NCI-H1930 (cell line): ENCODE measurements around the gene SELL.
"Not testable (repeated sequence)": the region's sequence is repeated elsewhere in the genome, so short reads cannot be mapped to it uniquely, and the experiment has no call there.

ENCODE experiments used
- DNase-seq, 2 experiments: peaks; one replicate each; lab custom pipeline; 2025; lab: John Stamatoyannopoulos, UW

SELL gene

DNA sequence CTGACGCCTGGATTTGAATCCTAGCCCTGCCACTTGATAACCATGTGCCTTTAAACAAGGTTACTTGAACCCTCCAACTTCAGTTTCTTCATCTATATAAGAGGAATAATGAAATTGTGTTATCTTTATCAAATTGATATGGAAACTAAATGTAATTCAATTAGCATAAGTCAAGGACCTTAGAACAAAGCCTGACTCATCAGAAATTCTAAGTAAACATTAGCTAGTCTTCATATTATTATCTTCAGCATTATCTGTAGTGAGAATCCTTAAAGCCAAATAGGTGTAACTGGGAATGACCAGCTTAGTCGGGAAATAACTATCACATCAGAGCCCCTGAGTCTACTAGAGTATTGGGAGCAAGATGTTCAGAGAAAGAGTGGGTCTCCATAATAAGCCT lies 6.6 kb downstream of the SELL start:
- DNase-seq: no peak

DNA sequence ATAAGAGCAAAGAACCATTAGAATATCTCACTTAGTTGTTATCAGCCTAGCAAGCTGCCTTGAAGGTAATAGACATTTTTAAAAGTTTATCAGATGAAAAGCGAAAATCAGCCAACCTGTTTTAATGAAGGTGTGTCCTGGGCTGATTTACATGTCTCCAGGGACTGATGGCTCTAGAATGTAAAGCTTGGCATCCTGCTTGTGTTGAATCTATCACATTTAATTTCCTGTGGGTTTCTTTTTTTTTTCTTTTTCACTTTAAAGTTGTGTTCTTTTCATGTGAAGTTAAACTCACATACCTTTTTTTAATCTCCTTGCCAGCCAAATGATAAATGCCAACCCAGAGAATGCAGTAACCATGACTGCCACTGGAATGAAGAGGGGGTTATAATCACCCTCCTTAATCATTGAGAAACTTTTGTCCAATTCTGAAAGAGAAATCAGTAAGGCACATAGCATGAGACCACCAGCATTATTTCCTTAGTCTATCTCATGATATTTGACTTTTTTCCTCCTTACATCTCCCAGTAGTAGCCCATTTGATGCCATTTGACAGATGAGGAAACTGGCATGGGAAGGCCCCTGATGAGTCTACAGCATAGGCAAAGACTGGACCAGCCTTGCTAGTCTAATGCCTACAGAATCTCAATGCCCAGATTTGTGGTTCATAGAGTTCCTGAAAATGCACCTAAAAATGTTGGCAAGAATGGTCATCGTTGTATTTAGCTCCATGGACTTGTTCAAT lies 10.0 kb downstream of the SELL start:
- DNase-seq: no peak

- DNase-seq: no peak
These were observed 11.7 kb downstream of the SELL start for GRCh38 chr1:169699707-169700106.

DNA sequence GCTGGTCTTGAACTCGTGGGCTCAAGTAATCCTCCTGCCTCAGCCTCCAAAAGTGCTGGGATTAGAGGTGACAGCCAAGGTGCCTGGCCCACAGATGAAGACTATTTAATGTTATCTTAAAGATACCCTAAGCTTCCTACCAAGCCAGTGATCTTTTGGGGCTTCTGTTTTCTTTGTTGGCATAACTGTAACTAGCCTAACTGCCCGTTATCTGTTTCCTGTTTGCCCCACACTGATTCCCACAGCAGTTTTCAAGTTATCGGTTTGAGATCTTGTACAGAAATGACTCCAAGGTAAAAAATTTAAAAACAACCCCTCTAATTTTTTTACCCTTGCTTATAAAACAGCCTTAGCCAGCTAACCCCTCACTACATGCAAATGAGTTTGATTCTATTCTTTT lies 12.4 kb downstream of the SELL start:
- DNase-seq: no peak

GRCh38 chr1:169697755-169698154 lies 13.7 kb downstream of the SELL start:
- no peak for DNase-seq

- DNase-seq: no peak
These were observed 14.9 kb downstream of the SELL start for GRCh38 chr1:169696273-169697100.

DNA sequence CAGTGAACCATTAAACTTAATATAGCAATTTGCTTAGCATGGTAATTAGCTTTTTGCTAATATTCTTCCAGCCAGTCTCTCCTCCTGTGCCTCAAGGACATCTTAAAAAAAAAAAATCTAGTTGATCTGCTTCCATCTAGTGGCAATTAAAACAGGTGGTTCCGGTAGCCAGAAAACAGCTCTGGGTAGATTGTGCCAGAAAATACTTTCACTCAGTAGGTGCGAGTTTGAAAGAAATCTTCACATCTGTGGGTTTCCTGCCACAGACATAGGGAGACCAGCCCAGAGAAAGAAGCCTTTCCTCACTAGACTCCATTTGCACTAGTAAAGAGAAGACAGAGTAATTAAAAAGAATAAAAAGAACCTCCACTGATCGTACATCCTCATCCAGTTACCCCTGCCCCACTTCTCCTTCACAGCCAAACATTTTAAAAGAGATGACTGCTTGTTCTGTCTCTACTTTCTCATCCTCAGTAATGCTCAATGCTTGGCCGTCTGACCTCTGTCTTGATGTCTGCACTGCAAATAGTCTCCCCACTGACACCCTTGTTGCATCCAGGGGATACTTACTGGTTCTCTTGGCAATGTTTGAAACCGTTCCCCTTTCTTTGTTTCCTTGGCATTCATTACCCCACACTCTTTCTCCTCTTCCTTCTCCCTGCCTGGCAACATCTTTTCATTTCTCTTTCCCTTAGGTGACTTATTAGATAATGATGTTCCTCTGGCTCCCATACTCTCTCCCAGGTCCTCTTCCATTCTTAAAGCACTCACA lies 16.9 kb downstream of the SELL start:
- DNase-seq: no peak

- DNase-seq: no peak
These were observed 18.5 kb downstream of the SELL start for GRCh38 chr1:169692756-169693460.

DNA sequence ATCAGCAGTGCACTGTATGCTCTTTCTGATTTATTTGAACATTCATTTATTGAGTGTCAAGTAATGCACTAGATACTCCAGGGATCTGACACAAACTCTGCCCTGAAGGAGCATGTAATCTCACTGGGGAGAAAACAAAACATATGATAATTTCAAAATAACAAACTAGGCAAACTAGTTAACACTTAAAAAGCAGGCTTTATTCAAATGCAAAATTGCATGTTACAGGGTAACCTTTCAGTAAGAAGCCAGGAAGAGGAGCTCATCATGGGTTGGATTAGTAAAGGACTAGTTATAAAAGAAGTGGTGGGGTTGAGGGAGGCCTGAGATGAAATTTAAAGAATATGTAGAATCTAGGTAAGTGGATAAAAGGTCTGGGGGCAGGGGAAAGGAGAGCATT lies 20.9 kb downstream of the SELL start:
- no peak for DNase-seq

GRCh38 chr1:169689395-169689794 lies 22.0 kb downstream of the SELL start:
- no peak for DNase-seq

- DNase-seq: not testable (repeated sequence)
These were observed 23.0 kb downstream of the SELL start for GRCh38 chr1:169688377-169688776.

DNA sequence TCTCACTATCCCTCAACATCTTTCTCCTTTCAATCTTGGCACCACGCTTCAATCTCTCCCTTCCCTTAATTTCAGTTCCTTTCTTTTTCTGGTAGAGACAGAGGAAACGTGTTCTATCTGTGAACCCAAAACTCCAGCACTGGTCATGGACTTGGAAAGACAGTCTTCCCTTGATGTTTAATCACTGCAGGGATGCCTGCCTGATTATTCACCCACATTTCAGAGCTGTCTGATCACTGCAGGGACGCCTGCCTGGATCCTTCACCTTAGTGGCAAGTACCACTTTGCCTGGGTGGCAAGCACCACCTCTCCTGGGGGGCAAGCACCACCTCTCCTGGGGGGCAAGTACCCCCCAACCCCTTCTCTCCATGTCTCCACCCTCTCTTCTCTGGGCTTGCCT lies 27.8 kb downstream of the SELL start:
- DNase-seq: no peak

- DNase-seq: not testable (repeated sequence)
These were observed 28.3 kb downstream of the SELL start for GRCh38 chr1:169683168-169683567.

DNA sequence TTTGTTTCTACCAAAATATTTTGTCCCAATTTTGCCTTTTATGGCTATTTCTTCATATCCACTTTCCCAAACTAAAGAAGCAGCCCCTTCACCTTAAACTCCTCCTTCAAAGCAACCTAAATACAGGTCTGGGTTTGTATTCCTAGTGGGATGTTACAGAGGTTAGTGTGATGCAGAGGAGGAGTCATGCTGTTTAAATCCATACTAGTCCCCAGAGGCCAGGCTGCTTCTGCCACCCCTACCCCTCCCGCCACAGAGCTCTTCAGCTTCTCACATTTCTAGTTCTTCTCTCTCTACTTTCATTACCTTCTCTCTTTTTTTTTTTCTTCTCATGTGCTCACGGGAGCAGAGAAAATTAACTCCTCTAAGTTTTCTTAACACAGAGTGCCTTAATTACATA lies 29.3 kb downstream of the SELL start:
- DNase-seq: no peak

DNA sequence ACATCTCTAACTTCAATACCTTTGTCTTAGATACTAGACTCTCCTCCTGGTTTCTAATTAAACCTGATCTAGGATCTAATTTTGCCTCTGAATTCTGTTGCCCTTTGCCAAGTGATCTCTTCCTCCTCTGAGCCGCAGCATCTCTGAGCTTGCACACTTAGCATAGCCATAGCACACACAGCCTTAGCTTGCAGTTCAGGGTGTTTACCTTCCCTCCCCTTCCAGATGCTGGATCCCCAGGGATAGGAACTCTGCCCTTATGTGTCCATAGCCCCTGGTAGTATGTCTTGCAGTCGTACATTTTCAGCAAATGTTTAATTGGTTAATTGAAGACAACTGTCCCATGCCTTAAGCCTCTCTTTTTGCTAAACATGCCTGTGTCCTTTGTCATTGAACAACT lies 30.3 kb downstream of the SELL start:
- no peak for DNase-seq

GRCh38 chr1:169680377-169681019 lies 30.9 kb downstream of the SELL start:
- DNase-seq: no peak

GRCh38 chr1:169679692-169680091 lies 31.7 kb downstream of the SELL start:
- DNase-seq: no peak

DNA sequence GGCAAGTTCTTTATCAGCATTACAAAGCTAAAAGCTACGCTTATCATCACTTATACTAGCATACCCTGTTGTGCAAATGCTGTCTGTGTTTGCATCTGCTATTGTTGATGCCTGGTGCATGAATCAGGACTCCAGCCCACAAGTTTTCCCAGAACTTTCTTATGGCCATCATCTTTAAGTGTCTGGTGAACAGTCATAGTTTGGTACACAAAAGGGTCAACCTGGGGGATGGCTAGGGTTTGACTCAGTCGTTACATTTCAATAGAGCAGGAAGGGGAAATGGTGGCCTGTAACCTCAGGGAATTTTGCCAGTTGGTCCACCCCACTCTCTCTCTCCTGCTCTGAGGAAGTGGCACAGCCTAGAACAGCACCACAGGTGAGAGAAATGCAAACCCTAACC lies 35.4 kb downstream of the SELL start:
- no peak for DNase-seq

DNA sequence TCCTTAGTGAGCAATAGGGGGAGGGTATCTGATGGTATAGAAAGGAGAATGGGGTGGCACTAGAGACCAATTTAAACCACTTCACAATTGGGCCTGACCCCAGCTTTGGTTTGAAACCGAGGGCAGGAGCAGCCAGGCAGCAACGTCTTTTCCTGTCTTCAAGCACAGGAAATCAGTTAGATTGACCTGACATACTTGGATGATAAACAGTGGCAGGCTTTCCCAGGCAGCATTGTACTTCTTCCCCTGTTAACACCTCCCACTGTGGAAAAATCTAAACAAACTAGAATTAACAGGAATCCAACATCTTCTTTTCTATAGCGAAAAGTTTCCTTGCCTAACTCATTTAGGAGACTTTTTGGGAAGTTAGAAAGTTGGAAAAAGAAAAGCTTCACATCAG lies 40.6 kb downstream of the SELL start:
- no peak for DNase-seq

GRCh38 chr1:169670244-169670643 lies 41.2 kb downstream of the SELL start:
- not testable (repeated sequence) for DNase-seq
